Stimulated activated CD8-positive, alpha-beta memory T cell treated with anti-CD3 and anti-CD28 coated beads, Interleukin-2, amount 100 ng/mL, for 48 hours (primary cell): ENCODE data around the gene DICER1.

Source experiments
- DNase-seq, 2 donors: peaks; one replicate each; pipeline ENCODE4 v3.0.0-alpha.2; 2020; ENCODE audit warnings: low read depth in 2 of 2

The DICER1 gene

GRCh38 chr14:95039259-95039992, 117.9 kb downstream of the DICER1 start:
- no peak for DNase-seq

- no peak for DNase-seq
Observed at GRCh38 chr14:95038521-95039250, 118.6 kb downstream of the DICER1 start.

GRCh38 chr14:95037273-95037672, 120.1 kb downstream of the DICER1 start:
- no peak for DNase-seq
